Measurements from ENCODE around the gene ZNF202.

DNA sequence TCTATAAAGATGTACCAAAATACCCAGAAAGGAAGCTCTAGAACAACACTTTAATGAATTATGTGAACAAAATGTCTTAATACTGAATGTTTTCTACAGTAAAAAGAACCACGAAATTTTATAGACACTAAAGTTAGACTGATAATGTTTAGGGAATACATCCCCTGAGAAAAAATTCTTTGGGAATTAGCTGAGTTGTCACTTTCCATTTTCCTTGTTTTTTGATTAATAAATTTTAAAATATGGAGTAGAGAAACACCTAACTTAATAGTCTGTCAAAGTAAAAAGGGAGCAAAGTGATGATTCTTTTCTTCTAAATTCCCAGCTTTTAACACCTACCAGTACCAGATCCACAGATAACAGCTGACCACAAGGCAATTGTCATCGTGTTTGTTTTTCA, 64.0 kb downstream of the ZNF202 start:
- TF ChIP-seq, protein P1, sequence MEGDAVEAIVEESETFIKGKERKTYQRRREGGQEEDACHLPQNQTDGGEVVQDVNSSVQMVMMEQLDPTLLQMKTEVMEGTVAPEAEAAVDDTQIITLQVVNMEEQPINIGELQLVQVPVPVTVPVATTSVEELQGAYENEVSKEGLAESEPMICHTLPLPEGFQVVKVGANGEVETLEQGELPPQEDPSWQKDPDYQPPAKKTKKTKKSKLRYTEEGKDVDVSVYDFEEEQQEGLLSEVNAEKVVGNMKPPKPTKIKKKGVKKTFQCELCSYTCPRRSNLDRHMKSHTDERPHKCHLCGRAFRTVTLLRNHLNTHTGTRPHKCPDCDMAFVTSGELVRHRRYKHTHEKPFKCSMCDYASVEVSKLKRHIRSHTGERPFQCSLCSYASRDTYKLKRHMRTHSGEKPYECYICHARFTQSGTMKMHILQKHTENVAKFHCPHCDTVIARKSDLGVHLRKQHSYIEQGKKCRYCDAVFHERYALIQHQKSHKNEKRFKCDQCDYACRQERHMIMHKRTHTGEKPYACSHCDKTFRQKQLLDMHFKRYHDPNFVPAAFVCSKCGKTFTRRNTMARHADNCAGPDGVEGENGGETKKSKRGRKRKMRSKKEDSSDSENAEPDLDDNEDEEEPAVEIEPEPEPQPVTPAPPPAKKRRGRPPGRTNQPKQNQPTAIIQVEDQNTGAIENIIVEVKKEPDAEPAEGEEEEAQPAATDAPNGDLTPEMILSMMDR (IDR thresholded peaks at IDR 0.05; ENCODE audit: low read depth, low read length, poor library complexity, severe bottlenecking) = no peak
- no peak for TF ChIP-seq EZH2phosphoT487 (IDR thresholded peaks at IDR 0.05; ENCODE audit: borderline replicate concordance, low read length)

Data from DOHH2 (cell line).